HG02623 (cell line): ENCODE measurements around the gene DNMT3B.
"Not testable (repeated sequence)": the region's sequence is repeated elsewhere in the genome, so short reads cannot be mapped to it uniquely, and the experiment has no call there.

ENCODE experiments used
- ATAC-seq: cut with Tn5 transposase; IDR thresholded peaks from one replicate; pipeline ENCODE4 v1.9.1; 2021; ENCODE audit warnings: moderate library complexity; ENCODE audit not compliant: unreplicated experiment

Gene DNMT3B

GRCh38 chr20:32762754-32763201 lies 593 bp downstream of the DNMT3B start:
- no peak for ATAC-seq

- no peak for ATAC-seq
Measured at GRCh38 chr20:32763202-32764004, 1.2 kb downstream of the DNMT3B start.

- no peak for ATAC-seq
Measured at GRCh38 chr20:32764005-32764960, 2.1 kb downstream of the DNMT3B start.

GRCh38 chr20:32765230-32765875 lies 3.2 kb downstream of the DNMT3B start:
- not testable (repeated sequence) for ATAC-seq

GRCh38 chr20:32767418-32768198 lies 5.4 kb downstream of the DNMT3B start:
- ATAC-seq, result no peak

- ATAC-seq, result no peak
Measured at GRCh38 chr20:32772046-32772445, 9.9 kb downstream of the DNMT3B start.

GRCh38 chr20:32773223-32773622 lies 11.0 kb downstream of the DNMT3B start:
- no peak for ATAC-seq

GRCh38 chr20:32773855-32774254 lies 11.7 kb downstream of the DNMT3B start:
- ATAC-seq, result no peak

- no peak for ATAC-seq
Measured at GRCh38 chr20:32775336-32775991, 13.3 kb downstream of the DNMT3B start.

GRCh38 chr20:32777177-32777956 lies 15.2 kb downstream of the DNMT3B start:
- ATAC-seq, result no peak

- no peak for ATAC-seq
Measured at GRCh38 chr20:32779500-32780211, 17.5 kb downstream of the DNMT3B start.

- no peak for ATAC-seq
Measured at GRCh38 chr20:32780278-32780677, 18.1 kb downstream of the DNMT3B start.

GRCh38 chr20:32780749-32781655 lies 18.8 kb downstream of the DNMT3B start:
- no peak for ATAC-seq

- ATAC-seq, result no peak
Measured at GRCh38 chr20:32784369-32785080, 22.3 kb downstream of the DNMT3B start.

- no peak for ATAC-seq
Measured at GRCh38 chr20:32786059-32786760, 24.0 kb downstream of the DNMT3B start.

- no peak for ATAC-seq
Measured at GRCh38 chr20:32787168-32787567, 25.0 kb downstream of the DNMT3B start.
